ENCODE data around the gene CEP104.

The CEP104 gene

GRCh38 chr1:3869751-3870301 lies 12.8 kb upstream of the CEP104 start:
- in situ Hi-C loops (cut with MboI; ENCODE audit: low sequenced_read_pairs) = no loop called here

GRCh38 chr1:3868464-3869006 lies 11.5 kb upstream of the CEP104 start:
- in situ Hi-C loops (cut with MboI; ENCODE audit: low sequenced_read_pairs) = no loop called here

GRCh38 chr1:3865606-3866160 lies 8.7 kb upstream of the CEP104 start:
- in situ Hi-C loops (cut with MboI; ENCODE audit: low sequenced_read_pairs) = no loop called here

GRCh38 chr1:3864884-3865283 lies 7.9 kb upstream of the CEP104 start:
- in situ Hi-C loops (cut with MboI; ENCODE audit: low sequenced_read_pairs) = no loop called here

GRCh38 chr1:3863231-3863935 lies 6.4 kb upstream of the CEP104 start:
- in situ Hi-C loops (cut with MboI; ENCODE audit: low sequenced_read_pairs) = no loop called here

GRCh38 chr1:3858231-3858981 lies 1.4 kb upstream of the CEP104 start:
- in situ Hi-C loops (cut with MboI; ENCODE audit: low sequenced_read_pairs) = no loop called here

- in situ Hi-C loops (cut with MboI; ENCODE audit: low sequenced_read_pairs) = no loop called here
These were observed 749 bp upstream of the CEP104 start for GRCh38 chr1:3857791-3858129.

- in situ Hi-C loops (cut with MboI; ENCODE audit: low sequenced_read_pairs) = no loop called here
These were observed 4.1 kb downstream of the CEP104 start for GRCh38 chr1:3852711-3853485.

GRCh38 chr1:3852091-3852490 lies 4.9 kb downstream of the CEP104 start:
- in situ Hi-C loops (cut with MboI; ENCODE audit: low sequenced_read_pairs) = no loop called here

- in situ Hi-C loops (cut with MboI; ENCODE audit: low sequenced_read_pairs) = no loop called here
These were observed 5.7 kb downstream of the CEP104 start for GRCh38 chr1:3851292-3851691.

GRCh38 chr1:3850857-3851256 lies 6.2 kb downstream of the CEP104 start:
- in situ Hi-C loops (cut with MboI; ENCODE audit: low sequenced_read_pairs) = no loop called here

GRCh38 chr1:3847081-3847480 lies 9.9 kb downstream of the CEP104 start:
- in situ Hi-C loops (cut with MboI; ENCODE audit: low sequenced_read_pairs) = no loop called here

GRCh38 chr1:3846541-3846940 lies 10.5 kb downstream of the CEP104 start:
- in situ Hi-C loops (cut with MboI; ENCODE audit: low sequenced_read_pairs) = no loop called here

GRCh38 chr1:3842912-3843311 lies 14.1 kb downstream of the CEP104 start:
- in situ Hi-C loops (cut with MboI; ENCODE audit: low sequenced_read_pairs) = no loop called here

GRCh38 chr1:3841491-3841890 lies 15.5 kb downstream of the CEP104 start:
- in situ Hi-C loops (cut with MboI; ENCODE audit: low sequenced_read_pairs) = no loop called here

GRCh38 chr1:3838788-3839187 lies 18.2 kb downstream of the CEP104 start:
- in situ Hi-C loops (cut with MboI; ENCODE audit: low sequenced_read_pairs) = no loop called here

GRCh38 chr1:3837685-3838084 lies 19.3 kb downstream of the CEP104 start:
- in situ Hi-C loops (cut with MboI; ENCODE audit: low sequenced_read_pairs) = no loop called here

- in situ Hi-C loops (cut with MboI; ENCODE audit: low sequenced_read_pairs) = no loop called here
These were observed 19.8 kb downstream of the CEP104 start for GRCh38 chr1:3837200-3837599.

GRCh38 chr1:3836421-3836820 lies 20.6 kb downstream of the CEP104 start:
- in situ Hi-C loops (cut with MboI; ENCODE audit: low sequenced_read_pairs) = no loop called here

GRCh38 chr1:3834701-3835100 lies 22.3 kb downstream of the CEP104 start:
- in situ Hi-C loops (cut with MboI; ENCODE audit: low sequenced_read_pairs) = no loop called here

- in situ Hi-C loops (cut with MboI; ENCODE audit: low sequenced_read_pairs) = no loop called here
These were observed 25.3 kb downstream of the CEP104 start for GRCh38 chr1:3831689-3832088.

Data from HL-60/S4 treated with retinoic acid at 250 ng/mL for 4 days and 3 days (cell line).